SK-N-SH treated with all-trans-retinoic acid at 6 μM for 48 hours (cell line): ENCODE results near the gene ATP6V1C2.

Experiments
- ATAC-seq: fragments of 200-7000 bp; cut with Tn5 transposase; 3 replicates; pipeline ENCODE4 v1.9.1; 2020; ENCODE audit warnings: mild to moderate bottlenecking, moderate library complexity
- ARNTL ChIP-seq: fragments of 450-650 bp; formaldehyde crosslinking; IDR thresholded peaks from 2 replicates; pipeline ENCODE4 v1.5.0; 2020; ENCODE audit warnings: low read depth, mild to moderate bottlenecking, moderate library complexity, borderline replicate concordance
- BACH2 ChIP-seq: fragments of 250-450 bp; sonication (Bioruptor Pico); IDR thresholded peaks from 2 replicates; pipeline ENCODE4 v1.9.0; 2021; ENCODE audit warnings: mild to moderate bottlenecking, borderline replicate concordance
- CSDC2 ChIP-seq: fragments of 250-450 bp; sonication (Bioruptor Pico); IDR thresholded peaks from 2 replicates; pipeline ENCODE4 v1.5.0; 2020; ENCODE audit warnings: mild to moderate bottlenecking, moderate library complexity
- ESRRG ChIP-seq: fragments of 250-450 bp; sonication (Bioruptor Pico); IDR thresholded peaks from 2 replicates; pipeline ENCODE4 v1.6.1; 2021; ENCODE audit warnings: mild to moderate bottlenecking
- GLIS3 ChIP-seq: fragments of 250-450 bp; sonication (Bioruptor Pico); IDR thresholded peaks from 2 replicates; pipeline ENCODE4 v1.5.0; 2020; ENCODE audit warnings: mild to moderate bottlenecking, moderate library complexity
- ISL1 ChIP-seq: fragments of 250-450 bp; sonication (Bioruptor Pico); IDR thresholded peaks from 2 replicates; pipeline ENCODE4 v2.1.2; 2022; ENCODE audit warnings: mild to moderate bottlenecking, moderate library complexity
- OSR1 ChIP-seq: fragments of 250-450 bp; sonication (Bioruptor Pico); IDR thresholded peaks from 2 replicates; pipeline ENCODE4 v1.8.0; 2022; ENCODE audit warnings: moderate library complexity, mild to moderate bottlenecking, inconsistent platforms
- PPARA ChIP-seq: fragments of 250-450 bp; sonication (Bioruptor Pico); IDR thresholded peaks from 2 replicates; pipeline ENCODE4 v1.5.0; 2020; ENCODE audit warnings: mild to moderate bottlenecking, borderline replicate concordance
- RARB ChIP-seq: fragments of 250-450 bp; sonication (Bioruptor Pico); IDR thresholded peaks from 2 replicates; pipeline ENCODE4 v1.8.0; 2021; ENCODE audit warnings: mild to moderate bottlenecking, moderate library complexity
- SNAI2 ChIP-seq: fragments of 250-450 bp; sonication (Bioruptor Pico); IDR thresholded peaks from 2 replicates; pipeline ENCODE4 v1.5.0; 2020; ENCODE audit warnings: mild to moderate bottlenecking, moderate library complexity
- TCF4 ChIP-seq: fragments of 250-450 bp; sonication (Bioruptor Pico); IDR thresholded peaks from 2 replicates; pipeline ENCODE4 v1.8.0; 2021; ENCODE audit warnings: mild to moderate bottlenecking, moderate library complexity, borderline replicate concordance
- TOX ChIP-seq: fragments of 250-450 bp; sonication (Bioruptor Pico); IDR thresholded peaks from 2 replicates; pipeline ENCODE4 v1.8.0; 2021; ENCODE audit warnings: mild to moderate bottlenecking, moderate library complexity, borderline replicate concordance
- ZC3H10 ChIP-seq: fragments of 250-450 bp; sonication (Bioruptor Pico); IDR thresholded peaks from 2 replicates; pipeline ENCODE4 v1.5.1; 2021; ENCODE audit warnings: mild to moderate bottlenecking, moderate library complexity
- ZFP3 ChIP-seq: fragments of 250-450 bp; sonication (Bioruptor Pico); IDR thresholded peaks from 2 replicates; pipeline ENCODE4 v1.5.0; 2020; ENCODE audit warnings: mild to moderate bottlenecking, moderate library complexity
- ZFP30 ChIP-seq: fragments of 450-650 bp; formaldehyde crosslinking; IDR thresholded peaks from 2 replicates; pipeline ENCODE4 v1.5.0; 2022; ENCODE audit warnings: mild to moderate bottlenecking, moderate library complexity
- ZNF565 ChIP-seq: fragments of 450-650 bp; formaldehyde crosslinking; conservative IDR thresholded peaks from 2 replicates; pipeline ENCODE4 v1.5.0; 2020; ENCODE audit warnings: low read depth, mild to moderate bottlenecking, moderate library complexity
- ZNF8 ChIP-seq: fragments of 450-650 bp; formaldehyde crosslinking; IDR thresholded peaks from 2 replicates; pipeline ENCODE4 v1.5.0; 2020; ENCODE audit warnings: mild to moderate bottlenecking, moderate library complexity
- TF ChIP-seq, protein P1 (sequence below): fragments of 250-450 bp; sonication (Bioruptor Pico); IDR thresholded peaks from 2 replicates; pipeline ENCODE4 v1.8.0; 2021; ENCODE audit warnings: low read depth, mild to moderate bottlenecking, moderate library complexity, borderline replicate concordance
- TF ChIP-seq, protein P2 (sequence below): fragments of 250-450 bp; sonication (Bioruptor Pico); IDR thresholded peaks from 2 replicates; pipeline ENCODE4 v1.8.0; 2020; ENCODE audit warnings: mild to moderate bottlenecking, moderate library complexity, borderline replicate concordance
- TF ChIP-seq, protein P3 (sequence below): fragments of 250-450 bp; sonication (Bioruptor Pico); IDR thresholded peaks from 2 replicates; pipeline ENCODE4 v1.5.0; 2020; ENCODE audit warnings: mild to moderate bottlenecking, moderate library complexity
- TF ChIP-seq, protein P4 (sequence below): fragments of 250-450 bp; sonication (Bioruptor Pico); IDR thresholded peaks from 2 replicates; pipeline ENCODE4 v1.5.1; 2020; ENCODE audit warnings: low read depth, mild to moderate bottlenecking, moderate library complexity

Gene ATP6V1C2

DNA sequence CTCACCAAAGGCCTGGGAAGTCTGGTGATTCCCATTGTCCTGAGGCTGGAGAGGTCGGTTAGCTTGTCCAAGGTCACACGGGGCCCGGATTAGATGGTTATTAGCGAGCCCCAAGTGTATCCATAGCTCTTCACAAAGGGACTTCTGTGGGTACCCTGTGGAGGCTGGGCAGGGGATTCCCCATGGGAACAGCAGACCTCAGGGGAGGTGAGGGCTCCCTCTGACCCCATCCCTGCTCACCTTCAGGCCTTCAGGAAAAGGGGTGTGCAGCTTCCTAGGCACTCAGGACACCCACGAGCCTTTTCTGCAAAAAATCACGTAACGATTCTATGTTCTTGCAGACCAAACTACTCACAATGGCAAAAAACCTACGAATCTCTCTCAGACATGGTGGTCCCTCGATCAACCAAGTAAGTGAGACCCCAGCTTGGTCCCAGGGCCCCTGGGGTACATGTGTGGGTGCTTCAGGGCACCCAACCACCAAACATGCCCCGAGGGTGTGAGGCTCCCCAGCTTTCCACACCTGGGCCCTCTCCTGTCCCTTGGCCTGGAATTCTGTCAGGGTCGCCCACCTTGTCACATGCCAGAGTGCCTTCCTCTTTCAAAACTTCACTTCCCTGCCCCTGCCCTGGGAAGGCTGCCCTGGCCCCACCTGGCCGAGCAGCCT, 50.9 kb downstream of the ATP6V1C2 start (continued):
- TF ChIP-seq ZC3H10 (CRISPR knock-in tag) (no peak), ISL1 (CRISPR knock-in tag) (no peak), ESRRG (CRISPR knock-in tag) (no peak), PPARA (CRISPR knock-in tag) (no peak)
- TF ChIP-seq, protein P1, sequence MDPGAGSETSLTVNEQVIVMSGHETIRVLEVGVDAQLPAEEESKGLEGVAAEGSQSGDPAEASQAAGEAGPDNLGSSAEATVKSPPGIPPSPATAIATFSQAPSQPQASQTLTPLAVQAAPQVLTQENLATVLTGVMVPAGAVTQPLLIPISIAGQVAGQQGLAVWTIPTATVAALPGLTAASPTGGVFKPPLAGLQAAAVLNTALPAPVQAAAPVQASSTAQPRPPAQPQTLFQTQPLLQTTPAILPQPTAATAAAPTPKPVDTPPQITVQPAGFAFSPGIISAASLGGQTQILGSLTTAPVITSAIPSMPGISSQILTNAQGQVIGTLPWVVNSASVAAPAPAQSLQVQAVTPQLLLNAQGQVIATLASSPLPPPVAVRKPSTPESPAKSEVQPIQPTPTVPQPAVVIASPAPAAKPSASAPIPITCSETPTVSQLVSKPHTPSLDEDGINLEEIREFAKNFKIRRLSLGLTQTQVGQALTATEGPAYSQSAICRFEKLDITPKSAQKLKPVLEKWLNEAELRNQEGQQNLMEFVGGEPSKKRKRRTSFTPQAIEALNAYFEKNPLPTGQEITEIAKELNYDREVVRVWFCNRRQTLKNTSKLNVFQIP = no peak
- TF ChIP-seq, protein P2, sequence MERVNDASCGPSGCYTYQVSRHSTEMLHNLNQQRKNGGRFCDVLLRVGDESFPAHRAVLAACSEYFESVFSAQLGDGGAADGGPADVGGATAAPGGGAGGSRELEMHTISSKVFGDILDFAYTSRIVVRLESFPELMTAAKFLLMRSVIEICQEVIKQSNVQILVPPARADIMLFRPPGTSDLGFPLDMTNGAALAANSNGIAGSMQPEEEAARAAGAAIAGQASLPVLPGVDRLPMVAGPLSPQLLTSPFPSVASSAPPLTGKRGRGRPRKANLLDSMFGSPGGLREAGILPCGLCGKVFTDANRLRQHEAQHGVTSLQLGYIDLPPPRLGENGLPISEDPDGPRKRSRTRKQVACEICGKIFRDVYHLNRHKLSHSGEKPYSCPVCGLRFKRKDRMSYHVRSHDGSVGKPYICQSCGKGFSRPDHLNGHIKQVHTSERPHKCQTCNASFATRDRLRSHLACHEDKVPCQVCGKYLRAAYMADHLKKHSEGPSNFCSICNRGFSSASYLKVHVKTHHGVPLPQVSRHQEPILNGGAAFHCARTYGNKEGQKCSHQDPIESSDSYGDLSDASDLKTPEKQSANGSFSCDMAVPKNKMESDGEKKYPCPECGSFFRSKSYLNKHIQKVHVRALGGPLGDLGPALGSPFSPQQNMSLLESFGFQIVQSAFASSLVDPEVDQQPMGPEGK (CRISPR knock-in tag) = no peak

DNA sequence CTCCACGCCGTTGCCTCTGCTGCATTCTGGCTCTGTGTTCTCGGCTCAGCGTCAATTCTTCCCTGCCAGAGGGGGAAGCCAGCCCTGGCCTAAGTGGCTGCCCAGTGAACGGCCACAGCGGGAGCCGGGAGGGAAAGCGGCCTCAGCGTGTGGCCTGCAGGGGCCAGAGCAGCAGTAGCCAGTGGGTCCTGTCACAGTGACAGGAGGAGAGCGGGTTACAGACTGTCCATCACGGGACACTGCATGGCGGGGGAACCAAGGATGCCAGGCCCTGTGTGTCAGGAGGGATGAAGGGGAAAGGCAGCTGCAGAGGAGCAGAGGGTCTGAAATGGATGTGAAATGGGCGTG, 51.4 kb downstream of the ATP6V1C2 start:
- TF ChIP-seq ZNF565 (CRISPR knock-in tag) (no peak), ZNF8 (CRISPR knock-in tag) (no peak), ZFP3 (CRISPR knock-in tag) (no peak), ZFP30 (CRISPR knock-in tag) (no peak), SNAI2 (CRISPR knock-in tag) (no peak), CSDC2 (no peak), PPARA (CRISPR knock-in tag) (no peak), ISL1 (CRISPR knock-in tag) (no peak), ARNTL (no peak), OSR1 (CRISPR knock-in tag) (no peak), ESRRG (CRISPR knock-in tag) (no peak), TCF4 (CRISPR knock-in tag) (no peak), BACH2 (CRISPR knock-in tag) (no peak)
- TF ChIP-seq, protein P1 = no peak
- TF ChIP-seq, protein P2 (CRISPR knock-in tag) = no peak
- TF ChIP-seq, protein P3, sequence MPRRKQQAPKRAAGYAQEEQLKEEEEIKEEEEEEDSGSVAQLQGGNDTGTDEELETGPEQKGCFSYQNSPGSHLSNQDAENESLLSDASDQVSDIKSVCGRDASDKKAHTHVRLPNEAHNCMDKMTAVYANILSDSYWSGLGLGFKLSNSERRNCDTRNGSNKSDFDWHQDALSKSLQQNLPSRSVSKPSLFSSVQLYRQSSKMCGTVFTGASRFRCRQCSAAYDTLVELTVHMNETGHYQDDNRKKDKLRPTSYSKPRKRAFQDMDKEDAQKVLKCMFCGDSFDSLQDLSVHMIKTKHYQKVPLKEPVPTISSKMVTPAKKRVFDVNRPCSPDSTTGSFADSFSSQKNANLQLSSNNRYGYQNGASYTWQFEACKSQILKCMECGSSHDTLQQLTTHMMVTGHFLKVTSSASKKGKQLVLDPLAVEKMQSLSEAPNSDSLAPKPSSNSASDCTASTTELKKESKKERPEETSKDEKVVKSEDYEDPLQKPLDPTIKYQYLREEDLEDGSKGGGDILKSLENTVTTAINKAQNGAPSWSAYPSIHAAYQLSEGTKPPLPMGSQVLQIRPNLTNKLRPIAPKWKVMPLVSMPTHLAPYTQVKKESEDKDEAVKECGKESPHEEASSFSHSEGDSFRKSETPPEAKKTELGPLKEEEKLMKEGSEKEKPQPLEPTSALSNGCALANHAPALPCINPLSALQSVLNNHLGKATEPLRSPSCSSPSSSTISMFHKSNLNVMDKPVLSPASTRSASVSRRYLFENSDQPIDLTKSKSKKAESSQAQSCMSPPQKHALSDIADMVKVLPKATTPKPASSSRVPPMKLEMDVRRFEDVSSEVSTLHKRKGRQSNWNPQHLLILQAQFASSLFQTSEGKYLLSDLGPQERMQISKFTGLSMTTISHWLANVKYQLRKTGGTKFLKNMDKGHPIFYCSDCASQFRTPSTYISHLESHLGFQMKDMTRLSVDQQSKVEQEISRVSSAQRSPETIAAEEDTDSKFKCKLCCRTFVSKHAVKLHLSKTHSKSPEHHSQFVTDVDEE (CRISPR knock-in tag) = no peak
- TF ChIP-seq, protein P4, sequence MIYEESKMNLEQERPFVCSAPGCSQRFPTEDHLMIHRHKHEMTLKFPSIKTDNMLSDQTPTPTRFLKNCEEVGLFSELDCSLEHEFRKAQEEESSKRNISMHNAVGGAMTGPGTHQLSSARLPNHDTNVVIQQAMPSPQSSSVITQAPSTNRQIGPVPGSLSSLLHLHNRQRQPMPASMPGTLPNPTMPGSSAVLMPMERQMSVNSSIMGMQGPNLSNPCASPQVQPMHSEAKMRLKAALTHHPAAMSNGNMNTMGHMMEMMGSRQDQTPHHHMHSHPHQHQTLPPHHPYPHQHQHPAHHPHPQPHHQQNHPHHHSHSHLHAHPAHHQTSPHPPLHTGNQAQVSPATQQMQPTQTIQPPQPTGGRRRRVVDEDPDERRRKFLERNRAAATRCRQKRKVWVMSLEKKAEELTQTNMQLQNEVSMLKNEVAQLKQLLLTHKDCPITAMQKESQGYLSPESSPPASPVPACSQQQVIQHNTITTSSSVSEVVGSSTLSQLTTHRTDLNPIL = no peak
- ATAC-seq = no peak

DNA sequence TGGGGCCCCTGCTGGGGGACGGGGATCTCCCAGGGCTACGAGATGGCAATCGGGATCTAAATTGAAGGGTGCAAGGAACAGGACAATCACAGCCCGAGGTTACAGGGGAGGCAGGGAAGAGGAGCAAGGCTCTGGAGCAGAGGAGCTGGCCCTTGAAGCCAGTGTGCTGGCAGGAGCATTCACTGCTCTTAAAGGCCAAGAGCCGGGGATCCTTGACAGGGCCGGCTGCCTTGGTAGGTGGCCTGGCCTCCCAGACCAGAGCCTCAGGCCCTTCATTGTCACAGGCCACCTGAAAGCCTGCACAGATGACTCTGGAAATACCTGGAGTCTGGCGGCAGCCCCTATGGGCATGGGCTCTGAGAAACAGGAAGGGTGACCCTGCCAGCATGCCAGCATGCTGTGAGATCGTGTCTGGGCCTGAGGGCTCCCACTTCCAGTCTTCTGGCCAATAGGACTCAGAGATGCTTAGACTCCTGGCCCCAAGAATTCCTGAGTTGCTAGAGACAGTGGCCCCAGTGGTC, 52.5 kb downstream of the ATP6V1C2 start:
- ATAC-seq = no peak; the same call in 1 of the 3 replicates
- TF ChIP-seq ESRRG (CRISPR knock-in tag) = no peak
- no peak for TF ChIP-seq ZFP30 (CRISPR knock-in tag)
- TF ChIP-seq TCF4 (CRISPR knock-in tag) = no peak
- TF ChIP-seq ARNTL = no peak
- no peak for TF ChIP-seq CSDC2
- TF ChIP-seq RARB (CRISPR knock-in tag) = no peak
- no peak for TF ChIP-seq GLIS3 (CRISPR knock-in tag)
- no peak for TF ChIP-seq TOX (CRISPR knock-in tag)
- TF ChIP-seq ZNF8 (CRISPR knock-in tag) = no peak
- TF ChIP-seq ZC3H10 (CRISPR knock-in tag) = no peak
- no peak for TF ChIP-seq ZFP3 (CRISPR knock-in tag)
- TF ChIP-seq, protein P1 = no peak
- TF ChIP-seq, protein P2 (CRISPR knock-in tag) = no peak
